Activated T-helper 1 cell treated with Interleukin-2 at 50 U/mL for 16 hours (primary cell): ENCODE data around the gene URM1.
A peak's percentile ranks its signal among the peaks of the same experiment; 100 is the strongest.

ENCODE experiments used
- DNase-seq: peaks from one replicate; pipeline ENCODE4 v3.0.0-alpha.2; 2020; ENCODE audit warnings: low read depth

Gene URM1

GRCh38 chr9:128429513-128430086 lies 58.4 kb downstream of the URM1 start:
- no peak for DNase-seq

- no peak for DNase-seq
These were observed 60.0 kb downstream of the URM1 start for GRCh38 chr9:128431207-128431606.

- DNase-seq: no peak
These were observed 63.2 kb downstream of the URM1 start for GRCh38 chr9:128434340-128434739.

GRCh38 chr9:128435611-128436010 lies 64.4 kb downstream of the URM1 start:
- DNase-seq: no peak

GRCh38 chr9:128438343-128439109 lies 67.4 kb downstream of the URM1 start:
- DNase-seq: peak; percentile 65

- no peak for DNase-seq
These were observed 68.1 kb downstream of the URM1 start for GRCh38 chr9:128439273-128439672.
